GM12892 (cell line): ENCODE data around the gene LRMDA.

ENCODE experiments used
- POLR2A ChIP-seq: IDR thresholded peaks from 2 replicates; pipeline ENCODE4 v1.6.1; 2011; ENCODE audit warnings: low read depth, low read length, control low read depth
- POLR2AphosphoS5 ChIP-seq: IDR thresholded peaks from 2 replicates; pipeline ENCODE4 v1.6.1; 2011; ENCODE audit warnings: low read depth, low read length, control low read depth

- TF ChIP-seq POLR2A = no peak
- TF ChIP-seq POLR2AphosphoS5 = no peak
Observed at GRCh38 chr10:76274933-76275332, 843.5 kb downstream of the LRMDA start.
